ENCODE measurements around the gene ATP5PO. TPM values are rescaled to one million over a fixed set of nuclear protein-coding genes. Genes with fewer than 3 reads are reported as not detected.
A peak's percentile ranks its signal among the peaks of the same experiment; 100 is the strongest.

ATP5PO gene
- total RNA-seq, 1 experiment from 2014 or later: 254 TPM

DNA sequence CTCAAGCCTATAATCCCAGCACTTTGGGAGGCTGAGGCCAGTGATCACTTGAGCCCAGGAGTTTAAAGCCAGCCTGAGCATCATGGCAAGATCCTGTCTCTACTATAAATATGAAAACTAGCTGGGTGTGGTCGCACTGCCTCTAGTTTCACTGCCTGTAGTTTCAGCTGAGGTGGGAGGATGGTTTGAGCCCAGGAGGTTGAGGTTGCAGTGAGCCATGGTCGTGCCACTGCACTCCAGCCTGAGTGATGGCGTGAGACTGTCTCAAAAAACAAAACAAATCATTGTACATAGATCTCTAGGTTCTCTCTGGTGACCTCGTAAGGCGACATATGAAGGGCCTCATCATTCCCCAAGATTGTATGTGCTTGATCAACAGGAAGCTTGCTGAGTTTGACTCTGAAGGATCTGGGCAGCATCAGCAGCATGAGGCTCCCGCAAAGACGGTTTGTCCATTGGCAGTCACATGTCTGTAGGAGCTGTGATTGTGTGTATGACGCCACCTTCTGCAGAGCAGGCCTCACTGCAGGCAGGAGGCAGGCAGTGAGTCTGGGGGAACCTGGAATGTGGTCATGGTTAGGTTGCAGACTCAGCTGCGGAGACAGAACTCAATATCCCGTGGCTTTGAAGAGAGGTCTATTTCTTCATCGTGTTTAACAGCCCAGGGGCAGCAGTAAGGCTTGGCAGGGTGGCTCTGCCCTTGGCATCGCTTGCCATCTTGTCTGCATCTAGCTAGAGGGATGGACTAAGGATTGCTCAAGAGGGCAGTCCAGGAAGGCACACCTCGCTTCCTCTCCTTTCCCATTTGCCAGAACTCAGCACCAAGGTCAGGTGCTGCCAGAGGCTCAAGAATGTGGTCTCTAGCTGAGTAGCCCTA, 14.0 kb downstream of the ATP5PO start:
- peak; percentile 72 for DNase-seq (ENCODE audit: low spot score)
- no peaks in the 10 kb centered on the region for H3K9me3 ChIP-seq (ENCODE audit: low read depth, low read length, poor library complexity, severe bottlenecking)
- H3K27ac ChIP-seq (ENCODE audit: low read depth, low read length, poor library complexity, severe bottlenecking): no peak overlapping the region
- no peaks in the 10 kb centered on the region for H3K27me3 ChIP-seq (replicated peaks; ENCODE audit: insufficient read depth, low read depth, low read length, poor library complexity)
- no peak overlapping the region for H3K4me3 ChIP-seq (ENCODE audit: low read depth, low read length, poor library complexity, severe bottlenecking)
- TF ChIP-seq EZH2 (IDR thresholded peaks at IDR 0.05; ENCODE audit: borderline replicate concordance, low read depth, low read length, poor library complexity, severe bottlenecking) (no peak), CTCF (conservative IDR thresholded peaks at IDR 0.05; ENCODE audit: low read depth, low read length) (peak; percentile 86)
- intact Hi-C loops (cut with micrococcal nuclease; ENCODE audit: unreplicated experiment): no loop called here
- H3K4me1 ChIP-seq (ENCODE audit: insufficient read depth, low read length, poor library complexity, severe bottlenecking): no peaks in the 10 kb centered on the region
- BruUV-seq (replicated peaks): no TSS peak
- ChIA-PET CTCF (interaction anchor here (0.5 to 1.3 kb wide), 5 partner anchors 23 to 296 kb away, joined by 3 to 6 read pairs (median 3); no protein-coding TSS in a partner anchor), POLR2A (ENCODE audit: low non-redundant PET) (no interaction called here)
- peaks cover 38% of the 10 kb centered on the region for H3K36me3 ChIP-seq (ENCODE audit: insufficient read depth, low read length, poor library complexity, severe bottlenecking)

DNA sequence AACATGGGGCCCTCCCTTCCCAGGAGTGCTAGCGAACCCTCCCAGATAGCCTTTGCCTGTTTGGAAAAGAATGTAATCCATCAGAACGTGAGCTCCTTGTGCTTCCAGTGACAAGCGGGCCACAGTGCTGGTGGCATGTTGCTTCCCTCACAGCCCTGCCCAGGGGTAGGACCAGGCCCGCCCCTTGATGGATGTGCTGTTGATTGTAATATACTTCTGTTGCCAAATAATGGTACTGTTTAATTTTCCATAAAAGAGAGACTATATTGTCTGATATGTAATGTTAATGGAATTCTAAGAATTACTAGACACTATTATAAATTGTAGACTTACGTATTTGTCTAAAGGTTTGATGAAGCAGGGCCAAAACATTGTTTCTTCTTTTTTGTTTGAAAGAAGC, 16.4 kb downstream of the ATP5PO start:
- intact Hi-C loops (cut with micrococcal nuclease; ENCODE audit: unreplicated experiment): loop anchor here (10.0 kb wide), 1 partner anchor 294 kb away; no protein-coding TSS in a partner anchor

DNA sequence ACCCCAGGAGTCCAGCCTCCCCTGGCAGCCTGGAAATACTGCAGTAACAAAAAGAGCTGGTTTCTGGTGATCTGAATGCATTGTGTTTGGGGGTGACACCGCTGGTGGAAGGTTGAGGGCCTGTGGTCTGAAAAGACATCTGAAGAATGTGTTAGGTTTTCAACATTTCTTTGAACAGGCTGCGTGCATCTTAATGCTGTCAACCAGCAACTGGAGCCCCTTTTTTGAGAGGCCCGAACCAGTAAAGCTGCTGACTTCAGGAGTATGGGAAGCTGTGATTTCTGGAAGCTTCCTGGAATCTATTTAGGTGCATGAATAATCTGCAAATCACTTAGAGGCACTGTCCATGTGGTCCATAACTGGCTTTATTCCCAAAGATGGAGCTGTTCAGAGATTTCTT, 17.0 kb downstream of the ATP5PO start:
- peaks cover 15% of the 10 kb centered on the region for H3K4me1 ChIP-seq (ENCODE audit: insufficient read depth, low read length, poor library complexity, severe bottlenecking)
- H3K36me3 ChIP-seq (ENCODE audit: insufficient read depth, low read length, poor library complexity, severe bottlenecking): peaks cover 7% of the 10 kb centered on the region
- TF ChIP-seq EZH2 (IDR thresholded peaks at IDR 0.05; ENCODE audit: borderline replicate concordance, low read depth, low read length, poor library complexity, severe bottlenecking): no peak
- TF ChIP-seq CTCF (conservative IDR thresholded peaks at IDR 0.05; ENCODE audit: low read depth, low read length): no peak
- no peak overlapping the region for H3K27ac ChIP-seq (ENCODE audit: low read depth, low read length, poor library complexity, severe bottlenecking)
- H3K9me3 ChIP-seq (ENCODE audit: low read depth, low read length, poor library complexity, severe bottlenecking): no peaks in the 10 kb centered on the region
- intact Hi-C loops (cut with micrococcal nuclease; ENCODE audit: unreplicated experiment): loop anchor here (10.0 kb wide), 1 partner anchor 294 kb away; no protein-coding TSS in a partner anchor
- BruUV-seq (replicated peaks): no TSS peak
- ChIA-PET CTCF (no interaction called here), POLR2A (ENCODE audit: low non-redundant PET) (interaction anchor here (0.7 kb wide), 1 partner anchor 304 kb away, joined by 3 read pairs; no protein-coding TSS in a partner anchor)
- no peaks in the 10 kb centered on the region for H3K27me3 ChIP-seq (replicated peaks; ENCODE audit: insufficient read depth, low read depth, low read length, poor library complexity)
- no peak overlapping the region for H3K4me3 ChIP-seq (ENCODE audit: low read depth, low read length, poor library complexity, severe bottlenecking)
- DNase-seq (ENCODE audit: low spot score): no peak

More for the DNA sequence above, 16.4 kb downstream of the ATP5PO start:
- Histone ChIP-seq H3K27ac (ENCODE audit: low read depth, low read length, poor library complexity, severe bottlenecking) (no peak overlapping the region), H3K4me1 (ENCODE audit: insufficient read depth, low read length, poor library complexity, severe bottlenecking) (peaks cover 9% of the 10 kb centered on the region), H3K36me3 (ENCODE audit: insufficient read depth, low read length, poor library complexity, severe bottlenecking) (peaks cover 13% of the 10 kb centered on the region), H3K27me3 (replicated peaks; ENCODE audit: insufficient read depth, low read depth, low read length, poor library complexity) (no peaks in the 10 kb centered on the region), H3K9me3 (ENCODE audit: low read depth, low read length, poor library complexity, severe bottlenecking) (no peaks in the 10 kb centered on the region), H3K4me3 (ENCODE audit: low read depth, low read length, poor library complexity, severe bottlenecking) (no peak overlapping the region)
- BruUV-seq (replicated peaks): no TSS peak
- DNase-seq (ENCODE audit: low spot score): no peak
- ChIA-PET POLR2A (ENCODE audit: low non-redundant PET) (interaction anchor here (0.7 kb wide), 1 partner anchor 305 kb away, joined by 3 read pairs; no protein-coding TSS in a partner anchor), CTCF (no interaction called here)
- TF ChIP-seq CTCF (conservative IDR thresholded peaks at IDR 0.05; ENCODE audit: low read depth, low read length) (no peak), EZH2 (IDR thresholded peaks at IDR 0.05; ENCODE audit: borderline replicate concordance, low read depth, low read length, poor library complexity, severe bottlenecking) (no peak)

All from A673 (cell line).